ENCODE results near the gene TMEM245.
"Not testable (repeated sequence)": the region's sequence is repeated elsewhere in the genome, so short reads cannot be mapped to it uniquely, and the experiment has no call there.

Gene TMEM245

DNA sequence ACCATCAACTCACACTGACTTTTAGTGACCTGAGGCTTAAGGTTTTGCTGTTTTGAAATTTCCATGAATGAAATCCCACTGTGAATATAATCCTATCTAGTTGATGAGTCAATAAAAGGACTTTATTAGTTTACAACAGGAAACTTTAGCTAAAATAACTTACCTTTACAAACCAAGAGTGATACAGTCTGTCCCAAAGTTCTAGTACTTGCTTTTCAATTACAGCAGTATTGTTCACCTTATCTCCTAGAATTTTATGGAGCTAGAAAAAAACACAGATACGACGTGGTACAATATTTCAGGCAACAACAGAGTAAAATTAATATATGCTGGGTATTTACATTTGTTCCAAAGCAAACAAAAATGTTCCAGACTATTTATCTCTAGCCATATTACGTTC lies 59.6 kb downstream of the TMEM245 start:
- DNase-seq, result no peak

DNA sequence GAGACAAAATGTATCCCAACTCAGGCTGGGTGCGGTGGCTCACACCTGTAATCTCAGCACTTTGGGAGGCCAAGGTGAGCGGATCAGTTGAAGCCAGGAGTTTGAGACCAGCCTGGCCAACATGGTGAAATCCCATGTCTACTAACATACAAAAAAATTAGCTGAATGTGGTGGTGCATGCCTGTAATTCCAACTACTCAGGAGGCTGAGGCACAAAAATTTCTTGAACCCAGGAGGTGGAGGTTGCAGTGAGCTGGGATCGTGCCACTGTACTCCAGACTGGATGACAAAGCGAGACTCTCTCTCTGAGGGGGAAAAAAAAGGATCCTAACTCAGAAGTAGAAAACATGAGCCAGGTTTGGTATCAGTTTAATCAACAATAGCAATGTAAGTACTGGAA lies 66.6 kb downstream of the TMEM245 start:
- not testable (repeated sequence) for DNase-seq

DNA sequence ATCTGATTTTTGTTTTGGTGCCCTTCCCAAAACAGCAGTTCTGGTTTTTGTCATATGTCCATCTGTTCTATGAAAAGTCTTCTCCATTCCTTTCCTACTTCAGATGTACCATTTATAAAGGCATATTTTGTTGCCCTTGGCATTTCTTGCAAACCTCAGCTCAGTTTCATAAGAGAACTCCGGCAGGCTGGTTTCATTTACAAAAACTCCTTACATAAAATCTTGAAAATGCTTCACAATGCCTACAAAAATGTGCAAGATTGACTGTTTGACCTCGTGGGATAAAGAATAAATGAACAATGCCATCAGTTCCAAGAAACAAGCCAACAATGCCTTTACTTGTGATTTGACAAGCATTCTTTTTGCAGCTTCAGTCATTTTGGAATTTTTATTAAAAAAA lies 67.3 kb downstream of the TMEM245 start:
- no peak for DNase-seq

DNA sequence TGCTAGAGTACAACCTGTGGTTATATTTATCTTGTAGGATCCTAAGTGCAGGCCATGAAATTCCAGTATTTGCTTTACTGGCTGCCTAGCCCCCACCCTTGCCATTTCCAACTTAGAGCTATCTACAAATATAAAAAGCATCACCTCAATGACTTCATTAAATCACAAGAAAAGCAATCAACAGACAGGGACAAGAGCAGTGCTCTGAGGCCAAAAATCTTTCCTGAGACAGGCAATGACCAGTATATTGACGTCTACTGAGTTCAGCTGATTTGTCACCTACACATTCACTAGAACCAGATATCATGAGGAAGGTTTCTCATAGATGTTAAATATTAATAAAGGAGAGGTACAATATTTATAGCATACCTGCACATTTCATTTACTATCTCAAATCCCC lies 68.0 kb downstream of the TMEM245 start:
- no peak for DNase-seq

DNA sequence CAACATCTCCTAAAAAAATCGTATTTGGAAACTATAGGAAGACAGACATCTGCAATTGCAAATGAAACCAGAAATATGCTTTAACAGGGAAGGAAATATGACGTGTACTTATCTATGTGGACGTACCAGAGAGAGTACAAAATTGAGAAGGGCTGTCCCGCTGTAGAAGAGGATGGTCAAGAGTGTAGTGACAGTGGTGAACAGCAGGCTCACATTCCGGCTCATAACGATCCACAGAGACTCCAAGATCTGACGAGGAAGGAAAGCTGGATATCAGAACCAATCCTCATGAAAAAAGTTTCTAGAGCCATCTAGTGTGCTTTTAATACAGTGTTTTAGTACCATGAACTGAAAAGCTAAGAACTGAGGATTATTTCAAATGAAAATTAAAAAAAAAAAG lies 69.3 kb downstream of the TMEM245 start:
- no peak for DNase-seq

DNA sequence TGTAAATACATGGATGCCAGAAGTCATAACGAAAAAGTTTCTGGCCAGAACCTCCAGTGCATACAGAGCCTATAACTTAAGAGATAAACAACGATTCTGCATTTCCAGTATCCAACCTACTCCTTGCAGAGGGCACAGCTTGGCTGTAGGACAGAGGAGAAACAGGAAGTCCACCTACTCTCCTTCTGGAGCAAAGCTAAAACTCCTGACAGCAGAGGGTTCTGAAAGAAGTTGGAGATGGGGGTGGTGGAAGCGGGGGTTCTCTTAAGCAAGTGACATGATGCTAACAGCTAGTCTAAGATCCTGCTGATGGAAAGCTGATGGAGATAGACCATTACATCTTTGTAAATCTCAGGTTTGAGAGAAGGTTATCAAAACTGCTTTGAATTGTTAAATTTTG lies 70.9 kb downstream of the TMEM245 start:
- no peak for DNase-seq

DNA sequence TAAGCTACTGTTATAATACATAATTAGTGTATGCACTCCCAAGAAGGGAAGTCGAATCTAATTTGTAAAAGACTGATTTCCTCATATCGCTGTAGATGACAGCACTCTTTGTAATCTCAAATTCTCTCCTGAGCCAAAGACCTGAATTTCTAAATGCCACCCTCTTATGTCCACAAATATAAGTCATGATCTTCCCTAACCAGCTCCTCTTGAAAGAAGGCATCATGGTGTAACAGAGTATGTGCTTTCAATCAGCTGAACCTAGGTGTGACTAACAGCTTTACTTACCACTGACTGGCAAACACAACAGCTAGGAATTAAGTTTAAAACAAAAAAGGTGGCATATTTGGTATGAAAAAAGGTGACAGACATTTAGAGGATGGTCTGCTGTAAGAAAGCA lies 72.5 kb downstream of the TMEM245 start:
- DNase-seq, result no peak

DNA sequence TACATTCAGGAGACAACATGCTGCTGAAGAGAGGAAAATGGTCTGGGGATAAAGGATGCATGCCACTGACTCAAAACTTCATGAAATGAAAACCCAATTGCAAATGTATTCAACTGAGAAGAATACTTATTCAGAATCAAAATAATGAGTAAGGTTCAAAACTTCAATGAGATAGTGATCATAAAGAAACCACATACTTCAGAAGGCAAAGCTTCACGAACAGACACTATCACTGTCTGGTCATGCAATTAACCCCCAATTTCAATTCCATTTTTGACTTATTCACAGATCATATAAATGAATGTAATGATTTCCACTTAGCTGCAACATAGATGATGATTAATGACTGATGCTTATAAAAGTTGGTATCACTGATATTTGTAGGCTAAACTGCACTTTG lies 73.4 kb downstream of the TMEM245 start:
- DNase-seq, result no peak

DNA sequence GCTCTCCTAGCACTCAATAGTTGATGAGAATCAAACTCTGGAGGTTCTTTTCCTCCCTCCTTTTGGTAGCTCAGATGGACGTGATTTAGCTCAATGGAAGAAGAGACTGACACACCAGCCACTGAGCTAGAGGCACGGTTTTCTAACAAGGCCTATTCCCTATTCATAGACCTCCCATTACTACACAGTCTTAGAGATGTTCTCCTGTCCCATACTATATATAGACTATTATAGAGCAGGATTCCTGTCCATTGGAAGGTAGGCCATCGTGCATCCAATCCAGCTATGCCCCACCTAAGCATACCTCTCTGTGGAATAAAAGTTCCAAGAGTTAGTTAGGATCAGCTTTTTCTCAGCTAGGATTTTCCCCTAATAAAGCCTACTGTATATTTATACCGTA lies 76.2 kb downstream of the TMEM245 start:
- DNase-seq, result no peak

DNA sequence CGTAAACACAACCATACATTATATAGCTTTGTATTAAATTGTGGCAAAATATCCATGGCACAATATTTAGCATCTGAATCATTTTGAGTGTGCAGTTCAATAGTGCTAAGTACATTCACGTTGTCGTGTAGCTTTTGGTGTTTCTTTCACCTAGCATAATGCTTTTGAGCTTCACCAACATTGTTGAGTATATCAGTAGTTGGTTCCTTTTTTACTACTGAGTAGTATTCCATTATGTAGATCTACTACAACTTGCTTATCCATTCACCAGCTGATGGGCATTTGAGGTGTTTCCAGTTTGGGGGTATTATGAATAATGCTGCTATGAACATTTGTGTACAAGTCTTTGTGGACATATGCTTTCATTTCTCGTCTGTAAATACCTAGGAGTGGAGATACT lies 79.2 kb downstream of the TMEM245 start:
- no peak for DNase-seq

DNA sequence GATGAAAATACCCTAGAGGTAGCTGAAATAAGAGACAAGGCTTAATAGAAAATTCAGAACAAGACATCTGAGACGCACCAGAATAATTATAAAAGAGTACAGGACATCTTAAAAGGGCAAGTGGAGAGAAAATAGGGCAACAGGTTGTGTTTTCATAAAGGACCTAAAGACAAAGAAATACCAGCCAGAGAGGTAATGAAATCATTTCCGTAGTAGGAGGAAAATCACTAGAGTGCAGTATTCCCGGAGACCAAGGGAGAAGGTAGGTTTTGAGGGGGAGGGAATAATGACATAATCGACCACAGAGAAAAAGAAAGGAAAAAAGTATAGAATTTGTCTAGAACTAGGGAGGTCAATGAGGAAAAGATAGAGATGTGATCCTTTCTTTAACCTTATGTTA lies 80.2 kb downstream of the TMEM245 start:
- DNase-seq, result no peak

DNA sequence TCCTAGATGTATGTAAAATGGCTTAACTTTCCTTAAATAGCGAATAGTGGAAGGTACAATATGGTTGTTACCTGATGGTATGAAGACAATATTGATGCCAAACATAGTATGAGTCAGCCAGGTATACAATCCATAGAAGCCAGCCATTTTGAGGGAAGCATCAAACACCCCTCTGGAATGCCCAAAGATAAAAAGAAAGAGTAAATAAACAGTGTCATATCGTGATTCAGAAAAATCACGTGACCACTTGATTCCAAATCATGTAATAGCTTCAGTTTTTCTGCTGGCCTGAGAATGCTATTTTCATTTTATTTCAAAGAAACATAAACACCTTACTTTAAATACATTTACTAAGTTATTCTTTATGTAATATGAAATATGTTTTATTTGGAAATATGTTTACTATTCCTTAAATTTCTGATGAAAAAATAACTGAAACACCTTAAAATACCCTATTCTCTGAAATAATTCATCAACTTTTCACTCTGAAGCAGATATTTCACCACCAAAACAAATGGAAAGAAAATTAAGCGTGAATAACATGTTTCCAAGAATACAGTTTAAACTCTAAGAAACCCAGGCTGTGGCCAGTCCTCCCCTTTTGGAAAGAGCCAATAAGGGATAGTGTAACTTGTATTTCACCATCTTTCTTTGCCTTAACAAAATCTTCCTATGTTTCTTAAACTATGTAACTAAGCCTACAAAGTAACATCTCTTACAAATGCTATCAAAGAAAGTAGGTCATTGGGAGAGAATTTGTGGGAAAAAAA lies 81.6 kb downstream of the TMEM245 start:
- no peak for DNase-seq

DNA sequence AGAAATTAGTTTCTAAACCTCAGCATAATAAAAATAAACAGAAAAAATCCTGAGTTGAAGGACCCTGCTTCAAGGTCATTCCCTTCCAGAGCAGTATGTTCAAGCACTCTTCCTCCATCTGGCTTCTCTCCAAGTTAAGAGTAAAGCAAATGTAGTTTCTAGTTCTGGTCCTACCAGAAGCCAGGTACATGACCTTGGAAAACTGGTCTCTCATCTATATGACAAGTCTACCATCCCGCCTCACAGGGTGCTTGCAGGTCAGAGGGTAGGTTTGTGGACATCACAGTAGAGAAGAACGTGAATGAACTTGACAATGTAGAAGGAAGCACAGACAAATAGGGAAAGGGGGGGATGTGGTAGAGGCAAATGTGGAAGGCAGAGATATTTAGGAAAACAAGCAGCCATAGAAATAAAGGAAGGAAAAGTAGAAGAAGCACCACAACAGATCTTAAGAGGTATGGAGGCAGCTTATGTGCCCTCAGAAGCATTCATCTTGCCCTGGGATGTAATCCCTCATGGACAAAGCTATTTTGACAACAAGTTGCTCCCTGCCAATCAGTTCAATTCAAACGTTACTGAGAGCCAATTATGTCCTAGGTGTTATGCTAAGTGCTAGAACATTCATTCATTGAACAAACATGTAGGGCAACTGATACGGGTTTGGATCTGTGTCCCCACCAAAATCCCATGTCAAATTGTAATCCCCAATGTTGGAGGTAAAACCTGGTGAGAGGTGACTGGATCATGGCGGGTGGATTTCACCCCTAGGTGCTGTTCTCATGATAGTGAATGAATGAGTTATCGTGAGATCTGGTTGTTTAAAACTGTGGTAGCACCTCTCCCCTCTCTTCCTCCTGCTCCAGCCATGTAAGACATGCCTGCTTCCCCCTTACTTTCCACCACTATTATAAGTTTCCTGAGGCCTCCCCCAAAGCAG lies 82.7 kb downstream of the TMEM245 start:
- DNase-seq, result no peak

DNA sequence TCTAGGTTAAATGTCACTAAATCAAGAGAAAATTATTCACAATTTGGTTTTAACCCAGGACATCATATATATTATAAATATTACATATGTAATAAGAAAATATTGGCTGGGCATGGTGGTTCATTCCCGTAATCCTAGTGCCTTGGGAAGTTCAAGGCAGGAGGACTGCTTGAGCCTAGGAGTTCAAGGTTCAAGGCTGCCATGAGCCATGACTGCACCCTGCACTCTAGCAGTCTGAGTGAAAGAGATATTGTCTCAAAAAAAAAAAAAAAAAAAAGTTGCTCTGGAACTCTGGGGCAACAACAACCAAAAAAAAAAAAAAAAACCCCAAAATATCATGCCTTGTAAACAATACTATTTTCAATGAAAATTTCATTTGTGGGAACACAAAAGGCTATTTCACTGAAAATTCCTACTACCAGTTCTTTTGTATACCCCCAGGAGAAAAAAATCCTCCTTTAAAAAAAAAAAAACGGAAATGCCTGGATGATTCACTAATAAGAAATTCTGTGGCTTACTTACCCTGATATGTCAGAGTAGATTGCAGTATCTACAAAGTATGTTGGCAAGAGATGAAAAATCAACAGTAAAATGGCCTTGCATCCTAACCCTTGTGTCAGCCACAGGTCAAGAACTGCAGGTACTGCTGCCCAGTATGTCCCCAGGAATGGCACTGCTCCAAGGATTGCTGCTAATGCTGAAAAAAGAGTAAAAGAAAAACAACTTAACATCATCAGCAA lies 83.9 kb downstream of the TMEM245 start:
- DNase-seq, result no peak

DNA sequence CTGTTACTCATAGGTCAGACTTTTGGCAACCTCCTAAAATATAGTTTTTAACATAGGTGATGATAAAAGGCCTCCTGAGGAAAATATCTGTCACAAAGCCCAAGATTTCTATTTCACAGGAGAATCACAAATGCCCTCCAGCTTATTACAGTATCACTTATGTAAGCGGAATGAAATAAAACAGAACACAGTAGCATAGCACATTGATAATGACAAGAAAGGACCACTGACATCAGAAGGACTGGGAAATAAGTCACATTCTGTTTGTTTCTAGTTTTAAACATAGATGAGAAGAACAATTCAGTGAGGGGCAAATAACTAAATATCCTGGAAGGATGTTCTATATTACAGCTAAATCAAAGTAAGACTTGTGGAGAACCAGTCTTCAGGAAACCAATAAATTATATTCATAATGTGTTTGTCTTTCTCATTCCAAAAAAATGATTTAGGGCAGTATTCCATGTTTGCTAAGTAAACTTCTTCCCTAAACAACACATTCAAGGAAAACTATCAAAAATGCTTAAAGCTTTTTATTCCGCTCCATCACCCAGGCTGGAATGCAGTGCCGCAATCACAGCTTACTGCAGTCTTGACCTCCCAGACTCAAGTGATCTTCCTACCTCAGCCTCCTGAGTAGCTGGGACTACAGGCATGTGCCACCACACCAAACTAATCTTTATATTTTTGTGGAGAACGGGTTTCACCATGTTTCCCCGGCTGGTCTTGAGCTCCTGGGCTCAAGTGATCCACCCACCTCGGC lies 85.6 kb downstream of the TMEM245 start:
- no peak for DNase-seq

DNA sequence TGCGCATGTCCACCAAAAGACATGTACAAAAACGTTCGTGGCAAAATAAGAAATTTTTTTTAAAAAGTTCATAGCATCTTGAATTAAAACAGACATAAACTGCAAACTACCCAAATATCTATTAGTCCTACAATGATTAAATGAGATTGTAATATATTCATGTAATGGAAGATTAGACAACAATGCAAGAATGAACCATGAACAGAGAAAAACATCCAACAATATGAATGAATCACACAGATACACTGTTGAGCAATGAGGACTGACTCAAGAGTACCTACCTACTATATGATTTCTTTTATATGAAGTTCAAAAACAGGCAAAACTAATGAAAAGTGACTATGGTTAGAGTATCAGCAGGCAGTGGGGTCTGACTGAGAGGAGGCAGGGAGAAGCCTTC lies 88.5 kb downstream of the TMEM245 start:
- no peak for DNase-seq

DNA sequence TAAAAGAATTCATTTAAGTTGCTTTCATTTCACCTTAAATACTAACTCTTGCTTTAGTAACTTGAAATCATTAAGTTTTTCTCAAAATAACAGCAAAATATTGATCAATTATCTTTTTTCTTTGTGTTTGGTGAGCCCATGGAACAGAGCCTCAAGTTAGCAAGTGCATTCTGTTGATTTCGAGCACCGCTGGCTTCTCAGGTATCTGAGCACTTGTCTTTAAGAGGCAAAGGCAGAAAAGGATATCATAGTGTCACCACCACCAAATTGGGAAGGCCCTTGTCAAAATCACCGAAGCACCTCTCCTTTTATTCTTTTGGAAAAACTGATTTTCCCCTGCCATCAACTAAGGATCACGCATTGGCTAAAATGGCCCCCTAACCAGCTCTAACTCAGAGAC lies 89.3 kb downstream of the TMEM245 start:
- no peak for DNase-seq

DNA sequence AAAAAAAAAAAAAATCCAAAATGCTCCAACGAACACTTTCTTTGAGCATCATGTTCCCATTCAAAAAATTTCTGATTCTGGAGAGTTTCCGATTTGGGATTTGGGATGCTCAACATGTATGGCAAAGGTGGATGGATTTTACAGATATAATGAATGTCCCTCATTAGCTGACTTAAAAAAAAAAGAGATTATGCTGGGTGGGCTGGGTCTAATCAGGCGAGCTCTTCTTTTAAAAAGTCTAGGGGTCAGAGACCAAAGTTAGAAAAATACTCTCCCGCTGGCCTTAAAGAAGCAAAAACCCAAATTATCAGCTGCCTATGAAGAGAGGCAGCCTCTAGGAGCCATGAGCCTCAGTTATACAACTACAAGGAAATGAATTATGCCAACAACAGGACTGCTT lies 91.3 kb downstream of the TMEM245 start:
- DNase-seq, result no peak

DNA sequence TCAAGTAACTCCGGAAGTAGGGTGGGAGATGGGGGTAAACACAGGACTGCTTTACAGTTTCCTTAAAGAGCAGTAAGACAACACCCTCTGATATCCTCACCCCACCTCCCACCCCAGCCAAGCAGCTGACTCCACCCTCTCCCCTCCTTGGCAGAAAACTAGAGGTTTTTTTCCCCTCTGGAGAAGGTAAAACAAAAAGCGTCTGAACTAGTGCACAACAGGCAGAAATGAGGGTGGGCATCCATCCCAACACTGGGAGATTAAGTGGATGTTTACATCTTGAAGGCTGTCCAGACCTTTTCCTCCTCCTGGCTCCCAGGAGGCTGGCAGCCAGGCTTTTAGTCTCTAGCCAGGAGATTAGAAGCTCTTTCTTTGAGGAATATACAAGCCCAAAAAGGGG lies 92.6 kb downstream of the TMEM245 start:
- DNase-seq, result no peak

DNA sequence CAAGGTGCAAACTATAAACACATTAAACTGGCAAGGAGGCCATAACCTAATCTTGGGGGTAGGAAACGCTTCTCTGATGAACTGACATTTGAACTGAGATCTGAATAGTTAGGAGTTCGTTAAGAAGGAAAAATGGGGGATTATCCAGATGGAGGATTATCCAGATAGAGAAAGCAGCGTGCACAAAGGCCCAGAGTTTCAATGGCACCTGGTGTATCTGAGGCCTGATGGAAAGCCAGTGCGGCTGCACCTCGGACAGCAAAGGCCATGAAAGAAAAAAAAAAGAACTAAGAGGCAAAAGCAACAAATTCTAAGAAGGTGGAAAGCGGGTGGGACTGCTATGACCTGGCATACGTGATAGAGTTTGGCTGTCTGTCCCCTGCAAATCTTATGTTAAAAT lies 93.4 kb downstream of the TMEM245 start:
- DNase-seq, result no peak

DNA sequence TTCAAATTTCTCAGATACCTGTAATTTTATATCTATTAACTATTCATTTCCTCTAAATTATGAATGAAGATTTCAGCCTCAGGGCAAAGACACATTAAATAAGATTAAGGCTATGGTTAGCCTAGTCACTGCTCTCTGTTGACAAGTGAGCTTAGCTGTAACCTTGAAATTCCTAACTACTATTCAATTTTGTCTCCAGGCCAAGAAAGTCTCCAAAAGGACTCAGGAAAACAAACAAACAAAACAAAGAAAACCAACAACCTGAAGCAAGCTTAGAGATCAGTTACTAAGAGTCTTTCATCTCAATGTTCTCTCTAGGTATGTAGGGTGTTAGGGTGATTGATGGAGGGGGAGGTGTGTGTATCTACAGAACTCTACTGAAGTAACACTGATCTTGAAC lies 96.9 kb downstream of the TMEM245 start:
- DNase-seq, result no peak

DNA sequence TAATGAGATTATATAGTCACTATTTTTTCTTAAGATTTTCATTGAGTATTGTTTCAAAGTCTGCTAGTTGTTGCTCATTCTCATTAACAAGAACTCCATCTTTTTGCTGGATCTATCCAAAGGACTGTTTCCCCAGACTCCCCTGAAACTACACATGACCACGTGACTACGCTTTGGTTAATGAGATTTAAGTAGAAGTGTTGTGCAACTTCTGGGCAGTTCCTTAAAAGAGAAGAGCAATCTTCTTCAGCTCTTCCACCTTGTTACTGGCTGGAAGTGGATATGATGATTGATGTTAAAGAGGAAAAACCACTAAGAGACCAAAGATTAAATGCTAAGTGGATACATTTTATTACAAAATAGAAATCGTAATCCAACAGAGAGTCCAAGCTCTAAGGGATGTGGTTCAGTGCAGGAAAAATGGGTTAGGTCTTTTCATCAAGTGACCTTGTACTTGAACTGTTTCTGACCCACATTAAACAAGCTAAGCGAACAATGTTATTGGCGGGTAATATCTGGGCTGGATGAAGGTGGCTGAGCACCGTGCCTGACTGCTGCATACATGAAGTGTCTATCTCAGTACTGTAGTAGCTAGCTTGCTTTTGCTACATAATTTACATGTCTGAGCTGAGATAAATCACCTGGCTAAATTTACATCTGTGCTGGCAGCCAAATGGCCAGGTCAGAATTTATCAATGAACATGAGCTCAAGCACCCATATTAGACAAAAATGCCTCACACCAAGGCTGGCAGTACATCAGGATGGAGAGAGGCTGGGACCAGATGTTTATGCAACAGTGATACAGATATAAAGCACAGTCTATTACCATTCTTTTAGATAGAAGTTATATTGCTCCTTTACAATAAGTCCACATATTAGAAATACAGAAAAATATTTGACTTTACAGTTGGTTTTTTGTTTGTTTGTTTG lies 98.9 kb downstream of the TMEM245 start:
- DNase-seq, result no peak

All from cortex of kidney (tissue), 1 donor.